Inflammatory macrophage treated with lipopolysaccharide for 1 hour (primary cell): ENCODE measurements around the gene IQSEC3.
"Not testable (repeated sequence)": the region's sequence is repeated elsewhere in the genome, so short reads cannot be mapped to it uniquely, and the experiment has no call there.

Experiments
- DNase-seq, 2 donors: peaks; one replicate each; pipeline ENCODE4 v3.0.0-alpha.2; 2020 to 2022

The IQSEC3 gene

GRCh38 chr12:66428-66781 lies at the start of gene IQSEC3:
TSS of gene IQSEC3 (plus strand) at chr12:66767. CDS start at chr12:66883, 116 bp downstream.
- not testable (repeated sequence) for DNase-seq

- not testable (repeated sequence) for DNase-seq
These were observed 48.9 kb upstream of the IQSEC3 start for GRCh38 chr12:17370-18340.

GRCh38 chr12:18821-19567 lies 47.6 kb upstream of the IQSEC3 start:
- DNase-seq: not testable (repeated sequence)

- not testable (repeated sequence) for DNase-seq
These were observed 46.7 kb upstream of the IQSEC3 start for GRCh38 chr12:19906-20305.

GRCh38 chr12:20757-21156 lies 45.8 kb upstream of the IQSEC3 start:
- DNase-seq: no peak

GRCh38 chr12:21301-22189 lies 45.0 kb upstream of the IQSEC3 start:
- peak; percentile 69 to 75 for DNase-seq

GRCh38 chr12:22190-22529 lies 44.4 kb upstream of the IQSEC3 start:
- DNase-seq: no peak

- peak in 1 of 2 donors; percentile 0 for DNase-seq
These were observed 43.9 kb upstream of the IQSEC3 start for GRCh38 chr12:22530-23201.

GRCh38 chr12:27904-28303 lies 38.7 kb upstream of the IQSEC3 start:
- not testable (repeated sequence) for DNase-seq

- not testable (repeated sequence) for DNase-seq
These were observed 27.8 kb upstream of the IQSEC3 start for GRCh38 chr12:38775-39174.

- DNase-seq: not testable (repeated sequence)
These were observed 26.9 kb upstream of the IQSEC3 start for GRCh38 chr12:39555-40265.

- DNase-seq: not testable (repeated sequence)
These were observed 22.2 kb upstream of the IQSEC3 start for GRCh38 chr12:44352-44751.

- DNase-seq: not testable (repeated sequence)
These were observed 21.2 kb upstream of the IQSEC3 start for GRCh38 chr12:45235-45990.

- not testable (repeated sequence) for DNase-seq
These were observed 20.6 kb upstream of the IQSEC3 start for GRCh38 chr12:45991-46358.

- DNase-seq: not testable (repeated sequence)
These were observed 20.0 kb upstream of the IQSEC3 start for GRCh38 chr12:46542-46941.

- DNase-seq: not testable (repeated sequence)
These were observed 18.8 kb upstream of the IQSEC3 start for GRCh38 chr12:47699-48226.

- not testable (repeated sequence) for DNase-seq
These were observed 17.4 kb upstream of the IQSEC3 start for GRCh38 chr12:49149-49548.

GRCh38 chr12:51087-51486 lies 15.5 kb upstream of the IQSEC3 start:
- not testable (repeated sequence) for DNase-seq

GRCh38 chr12:51962-52361 lies 14.6 kb upstream of the IQSEC3 start:
- DNase-seq: not testable (repeated sequence)
